ENCODE measurements around the gene HDAC4.

Gene HDAC4

GRCh38 chr2:239211396-239212094, 189.3 kb downstream of the HDAC4 start:
- H3K4me1 ChIP-seq (ENCODE audit: control insufficient read depth, insufficient read depth, low read length): peaks cover 8% of the 10 kb centered on the region; the same call in 1 of the 2 replicates
- no peak for TF ChIP-seq PATZ1 (tag by site-specific recombination; IDR thresholded peaks at IDR 0.05)
- no peak for TF ChIP-seq ZNF585B (tag by site-specific recombination; IDR thresholded peaks at IDR 0.05)
- TF ChIP-seq ZNF155 (tag by site-specific recombination; IDR thresholded peaks at IDR 0.05): no peak
- no peak for TF ChIP-seq ZEB2 (tag by site-specific recombination; IDR thresholded peaks at IDR 0.05)
- TF ChIP-seq ZNF132 (tag by site-specific recombination; IDR thresholded peaks at IDR 0.05; ENCODE audit: borderline replicate concordance): no peak
- ChIA-PET POLR2A (no interaction called here), CTCF (no interaction called here)
- H3K36me3 ChIP-seq (ENCODE audit: control insufficient read depth in 2 of 2, insufficient read depth in 1 of 2, low read length in 2 of 2): no peaks in the 10 kb centered on the region
- no peak overlapping the region for H3K4me3 ChIP-seq (ENCODE audit: low read depth, low read length)
- no peak overlapping the region for H3K27ac ChIP-seq (ENCODE audit: extremely low read depth, low read depth, low read length)
- no peaks in the 10 kb centered on the region for H3K9me3 ChIP-seq (ENCODE audit: control insufficient read depth, insufficient read depth, low read depth, low read length)

- H3K27ac ChIP-seq (ENCODE audit: extremely low read depth, low read depth, low read length): no peak overlapping the region
- H3K4me3 ChIP-seq (ENCODE audit: low read depth, low read length): no peak overlapping the region
- no peaks in the 10 kb centered on the region for H3K36me3 ChIP-seq (ENCODE audit: control insufficient read depth in 2 of 2, insufficient read depth in 1 of 2, low read length in 2 of 2)
- peaks cover 8% of the 10 kb centered on the region; the same call in 1 of the 2 replicates for H3K4me1 ChIP-seq (ENCODE audit: control insufficient read depth, insufficient read depth, low read length)
- no peaks in the 10 kb centered on the region for H3K9me3 ChIP-seq (ENCODE audit: control insufficient read depth, insufficient read depth, low read depth, low read length)
- ChIA-PET POLR2A (interaction anchor here (1.3 kb wide), 1 partner anchor 11 kb away, joined by 3 read pairs; no protein-coding TSS in a partner anchor), CTCF (interaction anchor here (0.7 kb wide), 1 partner anchor 16 kb away, joined by 3 read pairs; no protein-coding TSS in a partner anchor)
- TF ChIP-seq ZNF23 (tag by site-specific recombination; IDR thresholded peaks at IDR 0.05; ENCODE audit: borderline replicate concordance) (no peak), ZNF510 (tag by site-specific recombination; IDR thresholded peaks at IDR 0.05; ENCODE audit: insufficient replicate concordance) (no peak), EGR2 (tag by site-specific recombination; IDR thresholded peaks at IDR 0.05; ENCODE audit: low read depth) (peak; percentile 37; the same call in 1 of the 2 replicates)
Measured at GRCh38 chr2:239209783-239210182, 191.0 kb downstream of the HDAC4 start.

GRCh38 chr2:239208465-239209180, 192.2 kb downstream of the HDAC4 start:
- no peaks in the 10 kb centered on the region for H3K9me3 ChIP-seq (ENCODE audit: control insufficient read depth, insufficient read depth, low read depth, low read length)
- H3K4me1 ChIP-seq (ENCODE audit: control insufficient read depth, insufficient read depth, low read length): peaks cover 8% of the 10 kb centered on the region; the same call in 1 of the 2 replicates
- no peak overlapping the region for H3K4me3 ChIP-seq (ENCODE audit: low read depth, low read length)
- ChIA-PET CTCF (interaction anchor here (1.2 kb wide), 1 partner anchor 86 kb away, joined by 3 read pairs; no protein-coding TSS in a partner anchor), POLR2A (interaction anchor here (1.3 kb wide), 1 partner anchor 13 kb away, joined by 3 read pairs; no protein-coding TSS in a partner anchor)
- H3K27ac ChIP-seq (ENCODE audit: extremely low read depth, low read depth, low read length): no peak overlapping the region
- 0 out of 2 replicates have a peak, but pooled peaks have one; percentile 21 for TF ChIP-seq ZBTB17 (tag by site-specific recombination; IDR thresholded peaks at IDR 0.05)
- no peak for TF ChIP-seq ZNF658 (tag by site-specific recombination; IDR thresholded peaks at IDR 0.05)
- TF ChIP-seq GLIS1 (tag by site-specific recombination; IDR thresholded peaks at IDR 0.05): peak; percentile 52; the same call in 1 of the 2 replicates
- no peaks in the 10 kb centered on the region for H3K36me3 ChIP-seq (ENCODE audit: control insufficient read depth in 2 of 2, insufficient read depth in 1 of 2, low read length in 2 of 2)

GRCh38 chr2:239206851-239207250, 194.0 kb downstream of the HDAC4 start:
- no peak for TF ChIP-seq ZBTB8A (tag by site-specific recombination; IDR thresholded peaks at IDR 0.05)
- Histone ChIP-seq H3K27ac (ENCODE audit: extremely low read depth, low read depth, low read length) (no peak overlapping the region), H3K4me1 (ENCODE audit: control insufficient read depth, insufficient read depth, low read length) (peaks cover 3% of the 10 kb centered on the region; the same call in 1 of the 2 replicates), H3K36me3 (ENCODE audit: control insufficient read depth in 2 of 2, insufficient read depth in 1 of 2, low read length in 2 of 2) (no peaks in the 10 kb centered on the region), H3K9me3 (ENCODE audit: control insufficient read depth, insufficient read depth, low read depth, low read length) (no peaks in the 10 kb centered on the region), H3K4me3 (ENCODE audit: low read depth, low read length) (no peak overlapping the region)
- CTCF ChIA-PET: no interaction called here
- POLR2A ChIA-PET: no interaction called here
